ENCODE data around the gene TNNT2. TPM values are rescaled to one million over a fixed set of nuclear protein-coding genes. Genes with fewer than 3 reads are reported as not detected.

Gene TNNT2
- total RNA-seq, 1 experiment from 2014 or later, result 6.4 TPM

DNA sequence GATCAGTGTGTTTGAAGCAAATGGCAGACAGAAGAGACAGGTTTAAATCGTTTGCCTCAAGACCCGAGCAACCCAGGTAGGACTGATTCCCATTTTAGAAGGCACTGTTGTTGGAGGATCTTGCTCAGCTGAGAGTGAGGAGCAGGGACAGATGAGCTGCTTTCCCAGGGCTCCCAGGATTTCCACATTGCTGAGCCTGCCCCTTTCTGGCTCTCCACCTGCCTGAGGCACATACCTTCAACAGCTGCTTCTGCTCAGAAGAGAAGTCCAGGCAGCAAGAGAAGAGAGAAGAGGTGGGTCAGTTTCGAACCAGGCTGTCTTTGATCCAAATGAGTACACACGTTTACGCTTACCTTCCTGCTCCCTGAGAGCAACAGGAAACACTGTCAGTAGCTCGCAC, 5.7 kb downstream of the TNNT2 start:
- TF ChIP-seq EZH2 (IDR thresholded peaks at IDR 0.05; ENCODE audit: low read depth), result no peak
- TF ChIP-seq, protein P1, sequence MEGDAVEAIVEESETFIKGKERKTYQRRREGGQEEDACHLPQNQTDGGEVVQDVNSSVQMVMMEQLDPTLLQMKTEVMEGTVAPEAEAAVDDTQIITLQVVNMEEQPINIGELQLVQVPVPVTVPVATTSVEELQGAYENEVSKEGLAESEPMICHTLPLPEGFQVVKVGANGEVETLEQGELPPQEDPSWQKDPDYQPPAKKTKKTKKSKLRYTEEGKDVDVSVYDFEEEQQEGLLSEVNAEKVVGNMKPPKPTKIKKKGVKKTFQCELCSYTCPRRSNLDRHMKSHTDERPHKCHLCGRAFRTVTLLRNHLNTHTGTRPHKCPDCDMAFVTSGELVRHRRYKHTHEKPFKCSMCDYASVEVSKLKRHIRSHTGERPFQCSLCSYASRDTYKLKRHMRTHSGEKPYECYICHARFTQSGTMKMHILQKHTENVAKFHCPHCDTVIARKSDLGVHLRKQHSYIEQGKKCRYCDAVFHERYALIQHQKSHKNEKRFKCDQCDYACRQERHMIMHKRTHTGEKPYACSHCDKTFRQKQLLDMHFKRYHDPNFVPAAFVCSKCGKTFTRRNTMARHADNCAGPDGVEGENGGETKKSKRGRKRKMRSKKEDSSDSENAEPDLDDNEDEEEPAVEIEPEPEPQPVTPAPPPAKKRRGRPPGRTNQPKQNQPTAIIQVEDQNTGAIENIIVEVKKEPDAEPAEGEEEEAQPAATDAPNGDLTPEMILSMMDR (conservative IDR thresholded peaks at IDR 0.05), result no peak
- CTCF ChIA-PET, result interaction anchor here (0.6 kb wide), 1 partner anchor 9 kb away, joined by 7 read pairs; no protein-coding TSS in a partner anchor

DNA sequence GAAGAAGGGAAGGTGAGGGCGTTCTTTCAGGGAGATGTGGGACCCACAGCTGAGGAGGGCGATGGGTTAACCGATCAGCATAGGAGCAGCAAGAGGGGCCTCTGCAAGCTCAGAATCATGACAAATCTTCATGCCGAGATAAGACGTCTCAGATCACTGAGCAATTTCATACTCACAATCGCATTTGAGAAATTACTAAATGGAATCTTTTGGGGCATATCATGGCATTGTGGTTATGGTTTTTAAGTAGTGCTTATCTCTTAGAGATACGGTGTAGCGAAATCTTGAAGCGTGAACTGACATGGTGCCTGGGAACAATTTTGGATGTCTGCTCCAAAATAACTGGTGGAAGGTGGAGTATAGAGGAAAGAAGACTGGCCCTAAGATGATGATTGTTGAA, 6.2 kb downstream of the TNNT2 start:
- no peaks in the 10 kb centered on the region for H3K9me2 ChIP-seq (ENCODE audit: insufficient read depth)
- no peak overlapping the region for H3K4me2 ChIP-seq
- no peaks in the 10 kb centered on the region for H3K79me2 ChIP-seq (ENCODE audit: low read depth)
- H3K36me3 ChIP-seq (ENCODE audit: low read depth), result no peaks in the 10 kb centered on the region
- no peaks in the 10 kb centered on the region for H3F3A ChIP-seq (ENCODE audit: insufficient read depth, low read depth)
- ChIA-PET POLR2A (ENCODE audit: unreplicated experiment) (interaction anchor here (0.8 kb wide), 1 partner anchor 17 kb away, joined by 3 read pairs; no protein-coding TSS in a partner anchor), CTCF (no interaction called here)
- no TSS peak for BruUV-seq (replicated peaks)
- no peaks in the 10 kb centered on the region for H4K20me1 ChIP-seq (ENCODE audit: insufficient read depth)
- no peak overlapping the region for H3K27ac ChIP-seq
- intact Hi-C loops (cut with micrococcal nuclease; ENCODE audit: unreplicated experiment), result no loop called here
- H3K9me3 ChIP-seq (ENCODE audit: insufficient read depth, low read depth), result no peaks in the 10 kb centered on the region
- peaks cover 90% of the 10 kb centered on the region for H3K27me3 ChIP-seq (ENCODE audit: insufficient read depth, low read depth)
- TF ChIP-seq EZH2 (IDR thresholded peaks at IDR 0.05; ENCODE audit: low read depth), result no peak
- TF ChIP-seq, protein P1 (conservative IDR thresholded peaks at IDR 0.05), result no peak
- H2AFZ ChIP-seq, result no peak overlapping the region
- H3K4me1 ChIP-seq (replicated peaks; ENCODE audit: insufficient read depth), result 0 out of 2 replicates have a peak, but pooled peaks cover 1% of the 10 kb centered on the region
- no peak overlapping the region for H3K4me3 ChIP-seq
- DNase-seq, result no peak

More for the DNA sequence above, 5.7 kb downstream of the TNNT2 start:
- Histone ChIP-seq H3K36me3 (ENCODE audit: low read depth) (no peaks in the 10 kb centered on the region), H3K4me1 (replicated peaks; ENCODE audit: insufficient read depth) (0 out of 2 replicates have a peak, but pooled peaks cover 7% of the 10 kb centered on the region), H3K4me2 (no peak overlapping the region), H3K79me2 (ENCODE audit: low read depth) (no peaks in the 10 kb centered on the region), H3K27ac (no peak overlapping the region), H3K9me2 (ENCODE audit: insufficient read depth) (no peaks in the 10 kb centered on the region), H3K9me3 (ENCODE audit: insufficient read depth, low read depth) (no peaks in the 10 kb centered on the region), H2AFZ (no peak overlapping the region), H3F3A (ENCODE audit: insufficient read depth, low read depth) (no peaks in the 10 kb centered on the region), H4K20me1 (ENCODE audit: insufficient read depth) (no peaks in the 10 kb centered on the region), H3K27me3 (ENCODE audit: insufficient read depth, low read depth) (peaks cover 86% of the 10 kb centered on the region), H3K4me3 (no peak overlapping the region)
- intact Hi-C loops (cut with micrococcal nuclease; ENCODE audit: unreplicated experiment), result no loop called here
- POLR2A ChIA-PET (ENCODE audit: unreplicated experiment), result interaction anchor here (0.8 kb wide), 1 partner anchor 17 kb away, joined by 3 read pairs; no protein-coding TSS in a partner anchor
- no TSS peak for BruUV-seq (replicated peaks)
- DNase-seq, result no peak

DNA sequence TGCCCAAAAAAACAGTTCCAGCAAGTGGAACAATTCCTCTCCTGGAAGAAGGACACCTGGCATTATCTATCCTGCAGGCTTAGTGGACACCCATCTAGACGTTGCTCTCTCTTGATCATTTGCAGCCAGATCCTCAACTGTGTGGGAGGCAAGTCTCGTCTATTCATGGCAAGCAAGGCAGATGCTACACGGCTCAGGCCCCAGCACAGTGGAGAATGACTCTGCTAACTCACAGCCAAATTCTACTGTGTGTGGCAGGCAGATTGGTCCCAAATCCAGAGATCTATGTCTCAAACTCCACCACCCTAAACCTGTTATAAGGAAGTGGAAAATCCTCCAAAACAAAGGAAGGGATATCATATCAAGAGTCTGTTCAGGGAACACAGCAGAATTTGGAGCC, 7.0 kb downstream of the TNNT2 start:
- Histone ChIP-seq H3K27ac (no peak overlapping the region), H3K27me3 (ENCODE audit: insufficient read depth, low read depth) (peaks cover 90% of the 10 kb centered on the region), H3F3A (ENCODE audit: insufficient read depth, low read depth) (no peaks in the 10 kb centered on the region), H4K20me1 (ENCODE audit: insufficient read depth) (no peaks in the 10 kb centered on the region), H3K9me2 (ENCODE audit: insufficient read depth) (no peaks in the 10 kb centered on the region), H2AFZ (no peak overlapping the region), H3K36me3 (ENCODE audit: low read depth) (no peaks in the 10 kb centered on the region), H3K9me3 (ENCODE audit: insufficient read depth, low read depth) (no peaks in the 10 kb centered on the region), H3K79me2 (ENCODE audit: low read depth) (no peaks in the 10 kb centered on the region), H3K4me3 (no peak overlapping the region), H3K4me1 (replicated peaks; ENCODE audit: insufficient read depth) (no peaks in the 10 kb centered on the region), H3K4me2 (no peak overlapping the region)
- ChIA-PET POLR2A (ENCODE audit: unreplicated experiment) (no interaction called here), CTCF (no interaction called here)
- TF ChIP-seq, protein P1 (conservative IDR thresholded peaks at IDR 0.05), result no peak
- no peak for TF ChIP-seq EZH2 (IDR thresholded peaks at IDR 0.05; ENCODE audit: low read depth)
- intact Hi-C loops (cut with micrococcal nuclease; ENCODE audit: unreplicated experiment), result no loop called here
- BruUV-seq (replicated peaks), result no TSS peak
- DNase-seq, result no peak

Measured in PC-9 (cell line).